ENCODE results near the gene CXCR3.

DNA sequence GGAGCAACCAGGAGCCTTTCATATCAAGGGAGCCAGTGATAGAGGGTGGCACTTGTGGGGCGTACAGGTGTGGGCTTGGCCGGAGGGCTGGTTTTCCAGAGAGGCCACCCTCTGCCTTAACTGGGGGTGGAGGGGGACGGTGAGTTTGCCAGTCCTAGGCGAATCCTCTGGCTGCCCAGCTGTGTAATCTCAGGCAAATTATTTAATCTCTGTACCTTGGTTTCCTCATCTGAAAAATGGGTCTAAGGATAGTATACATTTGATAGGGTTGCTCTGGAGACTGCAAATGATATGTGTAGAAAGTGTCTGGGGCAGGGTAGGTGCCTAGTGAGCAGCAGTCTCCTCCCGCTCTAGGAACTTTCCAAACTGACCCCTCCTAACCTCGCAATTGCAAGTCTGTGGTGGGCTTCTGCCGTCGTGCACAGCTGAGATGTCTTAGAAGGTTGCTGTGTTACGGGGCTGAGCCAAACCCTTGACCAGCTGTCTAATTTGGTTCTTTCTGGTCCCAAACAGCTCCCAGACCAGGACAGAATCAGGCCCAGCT is 3.8 kb upstream of the CXCR3 start:
- no peak for TF ChIP-seq POLR2A (IDR thresholded peaks at IDR 0.05)
- TF ChIP-seq EP300 (IDR thresholded peaks at IDR 0.05) = no peak

All from ovary (tissue), 1 donor.